C4-2B (cell line): Measurements from ENCODE around the gene URI1.

Experiments
- CTCF ChIP-seq: fragments of 450-650 bp; conservative IDR thresholded peaks from 2 replicates; pipeline ENCODE4 v1.5.1; 2017; ENCODE audit warnings: mild to moderate bottlenecking
- ZFX ChIP-seq: fragments of 450-650 bp; IDR thresholded peaks from 2 replicates; pipeline ENCODE4 v1.6.1; 2017

DNA sequence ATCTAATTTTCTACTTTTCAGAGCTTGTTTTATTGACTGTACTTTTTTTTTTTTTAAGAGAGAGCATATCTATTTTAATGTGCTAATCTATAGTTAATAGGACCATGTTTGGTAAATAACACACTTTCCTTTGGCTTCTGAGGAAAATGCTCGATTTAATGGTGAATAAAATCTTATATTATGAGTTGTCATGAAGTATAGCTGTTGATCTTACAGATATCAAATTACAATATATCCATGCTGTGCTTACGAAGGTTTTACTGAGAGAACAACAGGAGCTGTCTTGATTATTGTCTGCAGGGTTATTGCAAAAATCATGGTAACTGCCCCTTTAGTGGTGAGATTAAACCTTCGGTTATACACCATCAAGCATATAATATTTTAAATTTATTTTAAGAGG is 29.6 kb downstream of the URI1 start:
- no peak for TF ChIP-seq CTCF
- no peak for TF ChIP-seq ZFX
